ENCODE results near the gene BIRC6.
"Not testable (repeated sequence)": the region's sequence is repeated elsewhere in the genome, so short reads cannot be mapped to it uniquely, and the experiment has no call there.

Gene BIRC6

DNA sequence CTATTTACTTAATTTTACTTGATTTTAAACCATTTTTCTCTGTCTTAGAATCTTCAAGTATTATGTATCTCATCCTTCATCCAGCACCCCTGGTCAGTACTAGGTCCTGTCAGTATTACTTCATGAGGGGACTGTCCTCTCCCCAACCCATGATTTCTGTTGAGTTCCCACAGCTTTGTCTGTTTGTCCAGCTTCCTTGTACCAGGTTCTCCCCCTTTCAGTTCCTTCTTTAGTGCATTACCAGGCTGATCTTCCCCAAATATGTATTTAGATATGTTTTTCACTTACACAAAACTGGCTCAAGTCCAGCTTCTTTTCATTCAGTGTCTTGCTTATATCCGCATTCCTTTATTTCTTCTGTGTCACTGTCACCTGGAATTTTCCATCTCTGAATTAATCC, 257.3 kb downstream of the BIRC6 start:
- DNase-seq (ENCODE audit: low spot score) = no peak

DNA sequence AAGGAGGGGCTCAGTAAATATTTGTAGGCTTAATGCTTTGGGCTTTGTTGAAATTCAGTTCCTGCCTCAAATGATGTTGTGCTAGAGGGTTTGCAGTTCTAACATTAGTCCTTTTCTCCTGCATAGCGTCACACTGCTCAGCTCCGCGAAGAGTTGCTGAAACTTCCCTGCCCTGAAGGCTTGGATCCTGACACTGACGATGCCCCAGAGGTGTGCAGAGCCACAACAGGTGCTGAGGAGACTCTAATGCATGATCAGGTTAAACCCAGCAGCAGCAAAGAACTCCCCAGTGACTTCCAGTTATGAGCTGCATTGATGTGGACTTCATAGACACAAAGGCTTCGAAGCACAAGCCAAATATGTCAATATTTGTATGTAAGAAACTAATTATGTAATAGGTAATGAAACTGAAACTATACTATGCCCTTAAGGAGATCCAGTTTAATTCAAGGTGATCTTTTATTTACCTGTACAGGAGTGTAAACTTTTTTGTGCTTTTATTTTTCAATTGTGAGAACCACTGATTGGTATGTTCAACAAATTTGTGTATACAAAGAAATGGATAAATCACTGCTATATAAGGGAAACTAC, 260.9 kb downstream of the BIRC6 start:
- DNase-seq (ENCODE audit: low spot score) = no peak

DNA sequence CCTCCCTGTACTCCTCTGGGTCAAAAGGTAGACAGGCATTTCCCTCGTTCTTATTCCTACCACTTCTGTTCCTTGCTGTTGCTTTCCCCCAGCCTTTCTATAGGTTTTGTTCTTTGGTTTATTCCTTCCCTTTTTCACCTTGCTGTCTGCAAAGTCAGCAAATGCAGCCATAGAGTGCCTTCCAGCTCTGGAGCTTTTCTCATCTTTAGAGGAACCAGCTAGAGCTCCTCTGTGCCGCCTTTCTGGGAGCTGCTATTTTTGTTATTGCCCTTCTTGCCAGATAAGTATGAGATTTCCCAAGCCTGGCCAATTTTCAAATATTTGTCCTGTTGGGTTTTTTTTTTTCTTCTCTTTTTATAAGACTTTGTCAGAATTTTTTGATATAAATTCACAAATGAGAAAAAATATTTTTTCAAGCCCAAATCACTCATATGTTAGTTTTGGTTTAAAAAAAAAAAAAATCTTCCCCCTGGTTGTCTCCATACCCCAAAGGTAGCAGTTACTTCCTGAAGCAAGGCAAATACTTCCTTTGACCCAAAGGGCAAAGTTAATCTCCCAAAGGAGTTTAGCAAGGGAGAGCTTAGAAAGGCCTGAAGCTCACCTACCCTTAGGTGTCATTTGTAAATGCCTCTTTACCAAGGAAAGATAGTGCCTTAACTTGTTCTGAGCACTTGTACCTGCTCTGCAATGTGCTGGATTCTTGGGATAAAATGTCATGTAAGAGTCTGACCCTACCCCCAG, 265.9 kb downstream of the BIRC6 start:
- no peak for DNase-seq (ENCODE audit: low spot score)

DNA sequence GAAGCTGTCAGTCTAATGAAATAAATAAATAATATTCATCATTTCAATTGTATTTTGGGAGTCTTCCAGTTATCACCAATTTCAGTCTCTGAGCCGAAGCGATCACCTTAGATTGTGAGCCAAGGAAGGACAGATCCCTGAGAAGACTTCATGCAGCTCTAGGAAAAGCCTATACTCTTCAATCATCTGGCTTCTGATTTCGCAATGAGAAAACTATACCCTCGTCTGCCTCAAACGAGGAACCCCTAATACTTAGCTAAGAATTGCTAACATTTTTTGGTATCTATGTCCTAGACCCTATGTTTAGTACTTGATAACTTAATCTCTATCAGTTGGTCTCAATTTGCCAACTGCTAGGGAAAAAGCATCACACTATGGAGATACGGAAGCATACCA, 266.5 kb downstream of the BIRC6 start:
- DNase-seq (ENCODE audit: low spot score) = no peak

- no peak for DNase-seq (ENCODE audit: low spot score)
Measured at GRCh38 chr2:32624812-32625211, 268.0 kb downstream of the BIRC6 start.

DNA sequence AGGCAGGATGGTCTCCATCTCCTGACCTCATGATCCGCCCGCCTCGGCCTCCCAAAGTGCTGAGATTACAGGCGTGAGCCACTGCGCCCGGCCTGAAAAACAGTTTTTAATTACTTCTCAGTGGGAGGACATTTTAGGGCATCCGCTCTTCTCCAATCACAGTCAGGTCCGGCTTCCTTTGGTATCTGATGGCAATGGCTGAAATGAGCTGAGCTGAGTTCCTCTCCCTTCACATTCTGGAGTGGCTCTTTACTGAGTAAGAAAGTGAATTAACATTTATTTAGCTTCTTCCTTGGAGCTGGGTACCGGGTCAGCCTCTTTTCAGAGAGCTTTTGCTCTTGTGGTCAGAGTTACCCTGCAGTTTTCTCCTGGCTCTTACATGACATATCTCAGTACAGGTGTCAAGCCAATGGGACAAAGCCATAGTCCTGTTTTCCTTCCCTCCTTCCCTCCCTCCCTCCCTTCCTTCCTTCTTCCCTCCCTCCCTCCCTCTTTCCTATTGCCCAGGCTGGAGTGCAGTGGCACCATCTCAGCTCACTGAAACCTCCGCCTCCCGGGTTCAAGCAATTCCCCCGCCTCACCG, 269.9 kb downstream of the BIRC6 start:
- DNase-seq (ENCODE audit: low spot score) = no peak

- DNase-seq (ENCODE audit: low spot score) = peak; percentile 55
Measured at GRCh38 chr2:32627441-32627813, 270.6 kb downstream of the BIRC6 start.

DNA sequence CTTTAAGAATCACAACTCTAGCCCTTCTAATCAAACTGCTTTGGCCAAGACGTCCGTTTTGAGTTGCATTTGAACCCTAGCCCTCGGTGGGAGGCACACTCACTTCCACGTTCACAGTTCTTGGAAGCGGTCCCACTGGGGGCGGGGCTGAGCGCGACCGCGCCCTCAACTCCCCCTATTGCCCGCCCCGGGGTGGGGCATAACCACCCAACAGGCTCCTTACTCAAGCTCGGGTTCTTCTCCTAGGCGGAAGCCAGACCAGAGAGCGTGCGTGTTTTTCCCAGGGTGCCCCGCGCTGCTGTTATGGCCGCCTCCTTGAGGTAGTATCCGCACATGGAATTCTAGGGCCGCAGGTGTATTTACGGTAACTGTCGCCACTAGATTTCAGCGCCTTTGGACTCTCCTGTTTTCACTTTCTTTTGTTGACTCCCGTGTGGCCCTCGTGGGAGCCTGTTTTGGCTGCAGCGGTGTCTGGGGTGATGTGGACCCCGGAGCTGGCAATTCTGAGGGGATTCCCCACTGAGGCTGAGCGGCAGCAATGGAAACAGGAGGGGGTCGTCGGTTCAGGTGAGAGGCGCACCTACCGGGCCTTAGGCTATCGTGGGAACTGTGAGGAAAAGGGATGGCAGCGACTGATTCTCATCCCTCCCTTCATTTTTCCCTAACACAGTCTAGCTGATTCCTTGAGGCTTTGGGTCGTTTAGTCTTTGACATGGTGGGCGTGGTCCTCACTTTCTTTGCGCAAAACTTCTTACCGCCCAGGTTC, 271.2 kb downstream of the BIRC6 start, which contains the start of gene TTC27:
Gene TTC27 (plus strand): TSS at position 237 of the 766 bp plus-strand sequence. CDS start 243 bp downstream, at position 480.
- peak; percentile 98 for DNase-seq (ENCODE audit: low spot score)

GRCh38 chr2:32632089-32632488, 275.3 kb downstream of the BIRC6 start:
- DNase-seq (ENCODE audit: low spot score) = no peak

DNA sequence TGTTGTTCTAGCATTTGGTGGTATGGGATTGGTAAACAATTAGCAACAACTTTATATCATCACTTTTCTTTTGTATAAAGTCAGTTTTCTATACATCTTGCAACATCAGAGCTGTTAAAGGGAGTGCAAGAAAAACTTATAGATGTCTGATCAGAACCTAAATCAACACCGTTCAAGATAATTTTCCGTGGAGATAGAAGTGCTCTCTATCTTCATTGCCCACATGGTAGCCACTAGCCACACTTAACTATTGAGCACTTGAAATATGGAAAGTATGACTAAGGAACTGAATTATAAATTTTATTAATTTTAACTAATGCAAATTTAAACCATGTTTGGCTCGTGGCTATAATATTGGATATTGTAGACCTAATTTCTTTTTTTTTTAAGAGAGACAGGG, 276.2 kb downstream of the BIRC6 start:
- no peak for DNase-seq (ENCODE audit: low spot score)

DNA sequence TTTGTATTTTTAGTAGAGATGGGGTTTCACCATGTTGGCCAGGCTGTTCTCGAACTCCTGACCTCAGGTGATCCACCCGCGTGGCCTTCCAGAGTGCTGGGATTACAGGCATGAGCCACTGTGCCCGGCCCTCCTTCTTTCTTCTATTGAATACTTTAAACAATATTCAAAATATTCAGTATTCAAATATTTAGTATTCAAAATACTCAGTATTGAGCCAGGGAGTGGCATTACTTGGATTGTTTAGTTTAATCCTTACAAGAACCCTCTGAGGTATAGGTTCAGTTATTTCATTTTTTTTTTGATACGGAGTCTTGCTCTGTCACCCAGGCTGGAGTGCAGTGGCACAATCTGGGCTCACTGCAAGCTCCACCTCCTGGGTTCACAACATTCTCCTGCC, 281.7 kb downstream of the BIRC6 start:
- not testable (repeated sequence) for DNase-seq (ENCODE audit: low spot score)

DNA sequence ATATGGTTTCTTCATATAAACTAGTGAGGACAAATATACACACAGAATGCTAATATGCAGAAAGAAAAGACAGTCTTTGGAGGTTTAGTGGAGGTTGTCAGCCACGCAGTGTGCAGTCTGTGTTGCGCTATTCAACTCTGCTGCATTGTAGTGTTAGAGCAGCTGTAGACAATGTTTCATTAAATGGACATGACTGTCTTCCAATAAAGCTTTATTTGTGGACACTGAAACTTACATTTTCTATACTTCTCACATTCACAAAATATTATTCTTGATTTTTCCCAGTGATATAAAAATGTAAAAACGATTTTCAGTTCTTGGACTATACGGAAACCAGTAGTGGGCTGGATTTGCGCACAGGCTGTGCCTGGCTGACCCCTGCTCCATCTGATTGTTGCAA, 284.4 kb downstream of the BIRC6 start:
- DNase-seq (ENCODE audit: low spot score) = no peak

DNA sequence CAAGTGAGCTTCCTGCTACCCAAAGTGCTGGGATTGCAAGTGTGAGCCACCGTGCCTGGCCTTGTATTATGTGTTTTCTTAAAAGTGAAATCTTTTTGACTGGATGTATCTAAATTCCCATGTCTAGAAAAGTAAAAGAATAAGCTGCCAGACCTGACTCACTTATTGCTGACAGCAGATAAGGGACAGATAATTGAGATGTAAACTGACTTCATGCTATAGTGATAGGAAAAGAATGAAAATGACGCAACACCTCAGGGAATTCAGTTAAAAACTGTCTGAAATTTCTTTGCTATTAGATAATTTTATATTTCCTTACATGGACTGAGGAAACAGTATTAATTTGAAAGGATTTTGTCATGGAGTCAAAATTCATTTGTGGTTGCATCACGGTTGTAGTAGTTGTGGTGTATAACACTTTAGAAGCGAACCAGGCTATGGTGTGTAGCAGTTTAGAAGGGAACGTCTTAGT, 290.4 kb downstream of the BIRC6 start:
- peak; percentile 40 for DNase-seq (ENCODE audit: low spot score)

- DNase-seq (ENCODE audit: low spot score) = no peak
Measured at GRCh38 chr2:32652555-32653209, 295.9 kb downstream of the BIRC6 start.

- DNase-seq (ENCODE audit: low spot score) = no peak
Measured at GRCh38 chr2:32656069-32656468, 299.2 kb downstream of the BIRC6 start.

- DNase-seq (ENCODE audit: low spot score) = no peak
Measured at GRCh38 chr2:32663864-32664263, 307.0 kb downstream of the BIRC6 start.

- no peak for DNase-seq (ENCODE audit: low spot score)
Measured at GRCh38 chr2:32666704-32667103, 309.9 kb downstream of the BIRC6 start.

- DNase-seq (ENCODE audit: low spot score) = no peak
Measured at GRCh38 chr2:32668254-32668653, 311.4 kb downstream of the BIRC6 start.
